ENCODE results near the gene RSU1. TPM values are rescaled to one million over a fixed set of nuclear protein-coding genes. Genes with fewer than 3 reads are reported as not detected.
"Not testable (repeated sequence)": the region's sequence is repeated elsewhere in the genome, so short reads cannot be mapped to it uniquely, and the experiment has no call there.

The RSU1 gene
- total RNA-seq, 4 donors from 2014 or later, result 40.5 to 95.4 (median 65.2) TPM

DNA sequence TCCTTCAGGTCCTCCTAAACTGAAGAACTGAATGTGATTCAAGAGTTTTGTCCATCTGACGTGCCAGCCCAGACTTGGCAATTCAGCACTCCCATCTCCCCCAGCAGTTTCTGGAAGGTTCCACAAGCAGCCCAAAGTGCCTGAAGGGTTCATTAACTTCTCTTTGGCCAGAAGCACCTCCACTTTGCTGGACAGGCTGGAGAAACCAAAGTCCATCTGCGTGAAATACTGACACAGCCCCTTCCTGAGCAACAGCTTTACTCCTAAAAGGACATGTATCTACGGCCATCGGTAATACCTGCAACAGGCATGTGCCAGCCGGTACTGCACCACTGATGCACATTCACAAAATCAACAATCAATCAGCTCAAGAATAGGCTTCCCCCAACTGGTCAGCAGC, 48.5 kb downstream of the RSU1 start:
- no peak for DNase-seq
- Histone ChIP-seq H3K4me1 (no peaks in the 10 kb centered on the region), H3K27ac (no peak overlapping the region), H3K36me3 (no peaks in the 10 kb centered on the region), H3K27me3 (no peaks in the 10 kb centered on the region), H3K4me3 (no peak overlapping the region), H3K9me3 (no peaks in the 10 kb centered on the region)
- no peak for TF ChIP-seq CTCF (IDR thresholded peaks at IDR 0.05)
- TF ChIP-seq POLR2A (IDR thresholded peaks at IDR 0.05), result no peak
- intact Hi-C loops (cut with DNase I; ENCODE audit: low total_unique reads), result no loop called here

DNA sequence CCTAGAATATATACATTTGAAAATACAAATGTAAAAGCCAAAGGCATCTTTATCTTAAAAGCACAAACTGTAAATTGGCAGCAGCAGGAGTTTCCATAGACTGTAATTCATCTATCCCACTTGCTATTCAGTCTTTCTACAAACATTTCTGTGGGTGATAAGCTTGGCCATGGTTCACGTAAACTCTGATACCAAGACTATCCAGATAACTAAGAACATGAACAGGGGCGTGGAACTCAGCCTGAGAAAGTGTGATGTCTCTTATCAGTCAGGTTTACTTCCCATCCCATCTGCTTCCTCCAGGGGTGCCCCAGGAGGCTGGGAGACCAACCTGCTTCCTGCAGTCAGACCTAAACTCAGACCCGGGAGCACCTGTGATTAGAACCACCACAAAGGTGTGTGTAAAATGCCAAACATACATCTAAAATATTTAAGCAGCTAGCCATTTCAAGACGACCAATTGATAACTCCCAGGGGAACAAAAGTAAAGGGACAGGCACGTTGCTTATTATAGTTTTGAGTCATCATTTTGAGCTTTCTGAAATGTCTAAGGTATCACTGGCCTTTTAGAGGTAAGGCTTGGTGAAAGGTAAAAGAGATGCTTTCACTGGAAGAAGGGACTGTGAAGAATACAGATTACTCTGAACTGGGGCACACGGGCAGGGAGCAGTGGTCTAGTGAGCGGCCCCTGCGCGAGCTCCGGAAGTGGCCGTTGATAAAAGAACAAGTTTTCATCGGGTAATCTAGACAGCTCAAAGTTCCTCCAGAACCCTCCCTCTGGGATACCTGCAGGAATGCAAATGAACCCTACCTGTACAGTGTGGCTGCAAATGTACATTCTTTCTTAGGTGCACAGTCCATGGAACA, 51.5 kb downstream of the RSU1 start:
- TF ChIP-seq POLR2A (IDR thresholded peaks at IDR 0.05) (no peak), CTCF (IDR thresholded peaks at IDR 0.05) (no peak)

DNA sequence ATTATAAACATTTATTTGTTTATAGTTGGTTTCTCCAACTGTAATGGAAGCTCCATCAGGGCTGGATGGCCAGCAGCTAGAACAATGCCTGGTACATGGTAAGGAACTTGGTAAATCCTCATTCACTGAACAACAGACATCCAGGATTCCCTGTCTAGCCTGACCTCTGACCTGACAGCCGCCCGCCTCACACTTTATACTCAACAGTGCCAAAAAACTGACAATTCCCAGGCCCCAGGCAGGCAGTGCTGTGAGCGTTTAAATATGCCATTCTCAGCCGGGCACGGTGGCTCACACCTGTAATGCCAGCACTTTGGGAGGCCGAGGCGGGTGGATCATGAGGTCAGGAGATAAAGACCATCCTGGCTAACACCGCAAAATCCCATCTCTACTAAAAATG, 55.9 kb downstream of the RSU1 start:
- TF ChIP-seq CTCF (IDR thresholded peaks at IDR 0.05) (no peak), POLR2A (IDR thresholded peaks at IDR 0.05) (no peak)
- intact Hi-C loops (cut with DNase I; ENCODE audit: low total_unique reads), result no loop called here
- H3K9me3 ChIP-seq, result no peaks in the 10 kb centered on the region
- no peak for DNase-seq
- H3K36me3 ChIP-seq, result no peaks in the 10 kb centered on the region
- no peak overlapping the region for H3K27ac ChIP-seq
- H3K27me3 ChIP-seq, result no peaks in the 10 kb centered on the region
- H3K4me1 ChIP-seq, result no peaks in the 10 kb centered on the region
- H3K4me3 ChIP-seq, result no peak overlapping the region

More for the DNA sequence above, 51.5 kb downstream of the RSU1 start:
- Histone ChIP-seq H3K9me3 (no peaks in the 10 kb centered on the region), H3K4me1 (no peaks in the 10 kb centered on the region), H3K4me3 (no peak overlapping the region), H3K27me3 (no peaks in the 10 kb centered on the region), H3K27ac (no peak overlapping the region), H3K36me3 (no peaks in the 10 kb centered on the region)
- intact Hi-C loops (cut with DNase I; ENCODE audit: low total_unique reads), result no loop called here
- no peak for DNase-seq

DNA sequence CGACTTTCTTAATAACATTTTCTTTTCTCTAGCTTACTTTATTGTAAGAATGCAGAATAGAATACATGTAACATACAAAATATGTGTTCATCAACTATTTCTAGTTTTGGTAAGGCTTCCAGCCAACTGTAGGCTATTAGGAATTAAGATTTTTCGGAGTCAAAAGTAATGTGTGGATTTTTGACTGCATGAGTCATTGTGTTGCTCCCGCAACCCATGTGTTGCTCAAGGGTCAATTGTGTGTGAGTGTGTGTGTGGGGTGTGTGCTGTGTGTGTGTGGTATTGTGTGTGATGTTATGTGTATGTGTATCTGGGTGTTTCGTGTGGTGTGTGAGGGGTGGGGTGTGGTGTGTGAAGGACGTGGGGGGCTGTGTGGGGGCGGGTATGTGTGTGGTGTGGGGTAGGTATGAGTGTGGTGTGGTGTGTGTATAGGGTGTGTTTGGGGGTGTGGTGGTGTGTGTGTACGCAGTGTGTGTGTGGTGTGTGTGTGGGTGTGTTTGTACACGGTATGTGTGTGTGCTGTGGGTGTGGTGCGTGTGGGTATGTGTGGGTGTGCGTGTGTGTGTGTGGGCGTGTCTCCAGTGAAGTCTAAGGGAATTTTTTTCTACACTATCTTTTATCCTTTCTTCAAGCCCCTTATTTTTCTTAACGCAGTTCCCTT, 60.5 kb downstream of the RSU1 start:
- H3K9me3 ChIP-seq, result no peaks in the 10 kb centered on the region
- no peak for TF ChIP-seq CTCF (IDR thresholded peaks at IDR 0.05)
- TF ChIP-seq POLR2A (IDR thresholded peaks at IDR 0.05), result no peak
- H3K4me3 ChIP-seq, result no peak overlapping the region
- no peaks in the 10 kb centered on the region for H3K27me3 ChIP-seq
- H3K36me3 ChIP-seq, result no peaks in the 10 kb centered on the region
- H3K27ac ChIP-seq, result no peak overlapping the region
- H3K4me1 ChIP-seq, result no peaks in the 10 kb centered on the region
- no peak for DNase-seq
- intact Hi-C loops (cut with DNase I; ENCODE audit: low total_unique reads), result no loop called here

DNA sequence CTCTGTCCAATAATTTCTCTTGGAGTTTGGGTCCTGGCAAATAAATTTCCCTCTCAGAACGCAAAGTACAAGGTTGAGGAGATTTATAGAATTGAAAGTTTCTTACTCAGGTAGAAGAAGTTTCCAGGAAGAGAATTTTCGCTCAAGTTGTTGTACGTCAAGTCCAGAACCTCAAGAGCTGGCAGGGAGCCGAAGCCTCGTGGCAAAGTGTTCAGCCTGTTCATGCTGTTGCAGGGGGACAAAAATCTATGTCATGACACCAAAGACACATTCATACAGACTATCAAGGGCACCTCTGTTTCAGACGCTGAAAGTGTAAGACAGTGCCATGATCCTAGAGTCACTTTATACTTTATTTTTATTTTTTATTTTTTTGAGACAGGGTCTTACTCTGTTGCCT, 62.5 kb downstream of the RSU1 start:
- H3K36me3 ChIP-seq, result no peaks in the 10 kb centered on the region
- H3K4me1 ChIP-seq, result no peaks in the 10 kb centered on the region
- intact Hi-C loops (cut with DNase I; ENCODE audit: low total_unique reads), result no loop called here
- H3K27me3 ChIP-seq, result no peaks in the 10 kb centered on the region
- no peak for TF ChIP-seq POLR2A (IDR thresholded peaks at IDR 0.05)
- no peak for TF ChIP-seq CTCF (IDR thresholded peaks at IDR 0.05)
- no peaks in the 10 kb centered on the region for H3K9me3 ChIP-seq
- DNase-seq, result no peak
- H3K4me3 ChIP-seq, result no peak overlapping the region
- H3K27ac ChIP-seq, result no peak overlapping the region

- H3K27me3 ChIP-seq; intact Hi-C loops (cut with DNase I; ENCODE audit: low total_unique reads); H3K4me3 ChIP-seq; DNase-seq; H3K4me1 ChIP-seq; H3K9me3 ChIP-seq; H3K27ac ChIP-seq; H3K36me3 ChIP-seq: not testable (repeated sequence)
Measured at GRCh38 chr10:16752849-16753248, 64.4 kb downstream of the RSU1 start.

All from uterus (tissue), 4 donors.